Mucosa of stomach (tissue), 1 donor: ENCODE data around the gene FASTKD2.

Experiments
- H3K27me3 ChIP-seq: one replicate; pipeline ENCODE4 v1.7.0; 2013; ENCODE audit warnings: mild to moderate bottlenecking, low read length; ENCODE audit not compliant: control insufficient read depth, insufficient read depth
- H3K36me3 ChIP-seq: one replicate; pipeline ENCODE4 v1.7.0; 2013; ENCODE audit warnings: low read length; ENCODE audit not compliant: control insufficient read depth, insufficient read depth
- H3K4me1 ChIP-seq: one replicate; pipeline ENCODE4 v1.7.0; 2013; ENCODE audit warnings: mild to moderate bottlenecking, low read length; ENCODE audit not compliant: control insufficient read depth, insufficient read depth
- H3K4me3 ChIP-seq: one replicate; pipeline ENCODE4 v1.7.0; 2013; ENCODE audit warnings: low read length
- H3K9ac ChIP-seq: one replicate; pipeline ENCODE4 v1.7.0; 2013; ENCODE audit warnings: mild to moderate bottlenecking, low read length, moderate library complexity
- H3K9me3 ChIP-seq: one replicate; pipeline ENCODE4 v1.7.0; 2013; ENCODE audit warnings: mild to moderate bottlenecking, low read length, moderate library complexity; ENCODE audit not compliant: control insufficient read depth
- donor health status: Pancreatic carcinoma.

Gene FASTKD2

DNA sequence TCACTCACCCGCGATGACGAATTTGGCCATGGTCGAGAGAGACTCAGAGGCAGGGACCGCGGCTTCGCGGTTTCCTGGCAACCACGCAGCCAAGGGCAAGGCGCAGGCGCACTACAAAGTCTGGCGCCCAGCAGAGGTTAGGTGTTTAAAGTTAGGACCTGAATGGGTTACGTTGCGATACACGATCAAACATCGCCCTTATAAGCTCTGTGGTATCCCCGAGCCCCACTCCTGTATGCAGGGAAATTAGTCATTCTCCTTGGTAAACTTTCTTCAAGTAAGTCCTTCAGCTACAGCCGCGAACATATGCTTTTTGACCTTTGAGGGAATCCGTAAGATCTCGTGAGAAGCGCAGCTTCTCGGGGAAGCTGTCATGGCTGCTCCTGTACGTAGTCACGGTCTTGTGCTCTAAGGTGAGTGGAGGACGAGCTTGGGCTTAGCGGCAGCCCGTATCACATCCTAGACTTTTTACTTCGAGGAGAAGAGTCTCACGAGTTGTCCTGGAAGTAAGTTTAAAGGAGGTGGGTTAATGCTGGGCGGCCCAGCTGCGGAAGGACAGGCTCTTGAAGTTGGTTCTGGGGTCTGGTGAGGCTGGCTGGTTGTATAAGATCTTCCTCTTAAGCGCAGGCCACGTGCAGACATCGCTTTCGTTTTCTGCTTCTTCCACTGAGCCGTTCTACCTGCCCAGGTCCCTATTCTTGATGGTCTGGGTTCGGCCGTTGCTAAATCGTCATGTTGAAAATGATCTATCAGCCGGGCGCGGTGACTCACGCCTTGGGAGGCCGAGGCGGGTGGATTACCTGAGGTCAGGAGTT lies at the start of gene FASTKD2, which contains the start of gene MDH1B:
TSS of gene FASTKD2 (plus strand) at position 365 of the 815 bp plus-strand sequence. CDS start 1,088 bp downstream, outside the sequence.
TSS of gene MDH1B (minus strand) at position 87 of the 815 bp plus-strand sequence. CDS start at position 30, 57 bp downstream.
- H3K9ac ChIP-seq, result peak within 1 kb of the TSS; percentile 81
- no peaks in the 10 kb centered on the region for H3K27me3 ChIP-seq
- H3K4me3 ChIP-seq, result peak within 1 kb of the TSS; percentile 54
- no peaks in the 10 kb centered on the region for H3K9me3 ChIP-seq
- H3K36me3 ChIP-seq, result no peaks in the 10 kb centered on the region
- peaks cover 6% of the 10 kb centered on the region for H3K4me1 ChIP-seq

DNA sequence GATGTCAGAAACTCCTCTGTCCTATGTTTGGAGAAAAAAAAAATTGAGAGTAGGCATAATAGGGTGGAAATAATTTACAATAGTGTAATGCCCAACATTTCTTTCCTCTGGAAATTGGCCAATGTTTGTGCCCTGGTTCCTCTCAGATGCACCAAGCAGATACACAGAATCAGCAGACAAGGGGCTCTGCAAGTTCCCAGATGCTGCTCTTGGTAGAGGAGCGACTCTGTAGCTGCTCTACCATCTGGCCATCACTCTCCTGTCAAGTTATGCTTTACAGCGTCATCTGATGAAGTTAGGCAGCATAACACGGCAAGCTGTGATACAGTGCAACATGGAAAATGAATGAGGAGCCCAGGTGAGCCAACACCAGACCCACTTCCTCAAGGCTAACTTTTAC lies 48.8 kb upstream of the FASTKD2 start:
- Histone ChIP-seq H3K36me3 (no peaks in the 10 kb centered on the region), H3K9ac (no peak overlapping the region), H3K4me3 (no peak overlapping the region)

DNA sequence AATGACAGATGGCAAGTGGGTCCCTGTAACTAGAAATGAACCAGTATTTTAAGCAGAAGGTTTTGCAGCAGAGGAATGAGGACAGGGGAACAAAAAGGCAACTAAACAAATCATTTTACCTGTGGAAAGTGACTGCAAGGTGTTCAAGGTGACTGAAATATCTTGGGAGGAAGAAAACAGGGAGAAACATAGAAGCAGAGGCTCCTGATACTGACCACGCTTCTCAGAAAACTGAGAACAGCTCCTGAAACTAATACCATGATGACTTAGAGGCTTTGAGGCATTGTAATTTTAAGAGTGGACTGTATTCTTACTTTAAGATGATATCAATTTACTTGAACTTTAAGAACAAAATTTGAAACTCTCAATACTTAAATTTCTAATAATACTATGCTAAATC lies 47.1 kb upstream of the FASTKD2 start, which contains the start of gene DYTN:
TSS of gene DYTN (minus strand) at position 101 of the 400 bp plus-strand sequence. CDS start 117 bp downstream, outside the sequence.
- H3K4me3 ChIP-seq, result no peak within 1 kb of the TSS
- no peak within 1 kb of the TSS for H3K9ac ChIP-seq
- no peaks in the 10 kb centered on the region for H3K9me3 ChIP-seq
- no peaks in the 10 kb centered on the region for H3K36me3 ChIP-seq
- H3K4me1 ChIP-seq, result no peaks in the 10 kb centered on the region
- H3K27me3 ChIP-seq, result no peaks in the 10 kb centered on the region

More for the DNA sequence above, 48.8 kb upstream of the FASTKD2 start:
- no peaks in the 10 kb centered on the region for H3K9me3 ChIP-seq
- H3K27me3 ChIP-seq, result no peaks in the 10 kb centered on the region
- H3K4me1 ChIP-seq, result no peaks in the 10 kb centered on the region

DNA sequence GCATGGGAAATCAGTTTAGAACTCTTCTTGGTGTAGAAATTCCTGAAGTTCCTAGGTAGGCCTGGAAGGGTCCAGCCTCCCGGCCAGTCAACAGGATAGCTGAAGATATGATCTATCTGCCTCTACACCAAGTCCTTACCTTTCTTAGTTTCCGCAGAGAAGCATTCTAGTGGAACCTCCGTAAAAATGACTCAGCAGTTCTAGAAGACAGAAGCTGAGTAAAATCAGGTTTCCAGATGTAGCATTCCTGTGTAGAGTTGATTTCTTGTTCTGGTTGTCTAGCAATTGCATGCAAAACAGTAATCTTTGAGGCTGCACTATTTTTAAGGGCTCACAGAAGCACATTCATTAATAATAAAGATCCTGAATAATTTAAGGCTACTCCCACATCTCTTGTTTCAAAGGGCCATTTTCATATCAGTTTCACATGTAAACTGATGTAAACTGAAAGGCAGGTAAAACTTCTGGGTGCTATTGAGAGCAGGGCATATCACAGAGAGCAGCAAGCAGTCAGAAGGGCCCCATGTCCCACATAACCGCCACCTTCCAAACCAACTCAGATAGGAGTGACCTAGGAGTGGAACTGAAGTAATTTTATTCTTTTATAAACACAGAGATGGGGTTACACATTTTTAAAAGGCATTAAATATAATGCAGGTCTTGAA lies 44.0 kb upstream of the FASTKD2 start:
- Histone ChIP-seq H3K27me3 (no peaks in the 10 kb centered on the region), H3K4me1 (no peaks in the 10 kb centered on the region), H3K9me3 (no peaks in the 10 kb centered on the region), H3K4me3 (no peak overlapping the region), H3K36me3 (no peaks in the 10 kb centered on the region), H3K9ac (no peak overlapping the region)

DNA sequence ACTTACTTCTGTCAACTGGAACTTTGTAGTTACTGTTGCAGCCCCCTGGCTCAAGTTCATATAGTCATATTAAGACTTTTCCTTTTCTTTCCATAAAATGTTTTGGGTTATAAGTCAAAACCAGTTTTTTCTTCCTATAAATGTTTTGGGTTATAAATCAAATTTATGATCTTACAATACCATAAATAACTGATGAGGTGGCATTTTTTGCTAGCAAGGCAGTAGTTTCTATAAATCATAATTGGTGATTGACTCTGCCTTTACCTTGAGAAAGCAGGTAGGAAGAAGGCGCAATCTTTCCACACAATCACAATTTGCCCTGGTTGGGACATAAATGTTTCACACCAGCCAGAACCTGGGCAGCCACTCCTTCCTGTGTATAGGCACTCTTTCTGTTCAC lies 42.1 kb upstream of the FASTKD2 start:
- no peaks in the 10 kb centered on the region for H3K36me3 ChIP-seq
- H3K4me3 ChIP-seq, result no peak overlapping the region
- H3K4me1 ChIP-seq, result no peaks in the 10 kb centered on the region
- H3K27me3 ChIP-seq, result no peaks in the 10 kb centered on the region
- H3K9ac ChIP-seq, result no peak overlapping the region
- no peaks in the 10 kb centered on the region for H3K9me3 ChIP-seq

DNA sequence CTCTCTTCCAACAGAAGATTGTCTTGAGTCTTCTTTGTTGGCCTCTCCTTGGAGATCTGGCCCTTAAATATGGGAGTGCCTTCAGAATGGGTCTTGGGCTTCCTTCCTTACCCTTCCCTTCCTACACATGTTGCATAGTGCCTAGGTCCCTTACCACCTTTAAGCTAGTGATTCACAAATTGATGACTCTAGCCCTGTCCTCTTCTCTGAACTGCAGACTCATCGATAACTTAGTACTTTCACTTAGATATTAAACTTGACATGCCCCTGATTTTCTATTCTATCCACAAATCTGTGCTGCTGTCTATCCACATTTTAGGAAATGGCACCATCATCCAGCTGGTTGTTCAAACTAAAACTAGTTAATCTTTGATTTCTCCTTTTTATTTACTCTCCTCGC lies 38.1 kb upstream of the FASTKD2 start:
- no peaks in the 10 kb centered on the region for H3K36me3 ChIP-seq
- H3K9ac ChIP-seq, result no peak overlapping the region
- H3K27me3 ChIP-seq, result no peaks in the 10 kb centered on the region

DNA sequence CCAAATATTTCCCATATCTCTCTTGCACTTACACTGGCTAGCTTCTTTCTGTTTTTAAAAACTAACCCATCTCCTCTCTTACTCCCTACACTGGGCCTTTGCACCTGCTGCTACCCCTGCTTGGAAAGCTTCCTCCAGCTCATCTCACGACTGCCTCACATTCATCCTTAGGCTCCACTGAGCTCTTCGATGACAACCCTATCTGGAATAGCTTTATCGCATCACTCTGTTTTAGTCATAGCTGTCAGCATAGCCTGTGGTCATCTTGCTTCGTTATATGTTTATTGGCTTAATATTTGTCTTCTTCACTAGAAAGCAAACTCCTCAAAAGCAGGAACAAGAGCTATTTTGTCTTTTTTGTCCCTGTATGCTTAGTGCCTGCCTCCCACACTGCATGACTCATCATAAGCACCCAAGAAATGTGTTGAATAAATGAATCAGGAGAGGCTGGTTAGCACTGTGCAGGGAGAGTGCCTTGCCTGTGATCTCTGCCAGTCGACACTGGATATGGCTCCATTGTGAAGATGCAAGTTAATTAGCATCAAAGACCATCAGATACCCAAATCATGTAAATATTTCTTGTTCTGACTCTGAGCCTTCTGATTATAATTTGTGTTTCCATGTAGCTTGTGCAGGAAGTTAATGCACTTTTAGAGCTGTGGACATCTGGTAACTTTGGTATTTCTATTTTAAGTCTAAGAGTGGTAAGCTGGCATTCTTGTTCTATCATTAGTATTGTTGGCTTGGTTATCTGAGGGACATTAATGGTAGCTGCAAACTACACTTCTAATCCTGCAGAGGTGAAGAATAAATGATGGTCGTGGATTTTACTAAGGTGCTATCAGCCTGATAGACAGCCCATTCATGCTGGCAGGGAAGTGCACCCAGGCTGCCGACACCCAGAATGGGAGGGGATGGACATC lies 36.9 kb upstream of the FASTKD2 start:
- Histone ChIP-seq H3K4me1 (no peaks in the 10 kb centered on the region), H3K9ac (no peak overlapping the region), H3K9me3 (no peaks in the 10 kb centered on the region), H3K27me3 (no peaks in the 10 kb centered on the region), H3K4me3 (no peak overlapping the region), H3K36me3 (no peaks in the 10 kb centered on the region)

More for the DNA sequence above, 38.1 kb upstream of the FASTKD2 start:
- no peak overlapping the region for H3K4me3 ChIP-seq
- no peaks in the 10 kb centered on the region for H3K9me3 ChIP-seq
- H3K4me1 ChIP-seq, result no peaks in the 10 kb centered on the region

DNA sequence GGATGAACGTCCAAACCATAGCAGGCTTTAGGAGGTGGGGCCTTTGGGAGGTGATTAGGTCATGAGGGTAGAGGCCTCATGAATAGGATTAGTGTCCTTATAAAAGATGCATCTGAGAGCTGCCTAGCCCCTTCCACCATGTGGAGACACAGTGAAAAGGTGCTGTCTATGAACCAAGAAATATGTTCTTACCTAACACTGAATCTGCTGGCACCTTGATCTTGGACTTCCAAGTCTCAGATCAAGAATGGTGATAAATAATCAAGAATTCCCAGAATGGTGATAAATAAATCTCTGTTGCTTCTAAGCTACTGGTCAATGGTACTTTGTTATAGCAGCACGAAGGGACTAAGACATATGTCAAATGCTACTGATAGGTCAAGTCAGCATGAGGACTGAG lies 32.1 kb upstream of the FASTKD2 start:
- Histone ChIP-seq H3K27me3 (no peaks in the 10 kb centered on the region), H3K4me3 (no peak overlapping the region), H3K36me3 (no peaks in the 10 kb centered on the region), H3K9ac (no peak overlapping the region), H3K4me1 (no peaks in the 10 kb centered on the region), H3K9me3 (no peaks in the 10 kb centered on the region)

DNA sequence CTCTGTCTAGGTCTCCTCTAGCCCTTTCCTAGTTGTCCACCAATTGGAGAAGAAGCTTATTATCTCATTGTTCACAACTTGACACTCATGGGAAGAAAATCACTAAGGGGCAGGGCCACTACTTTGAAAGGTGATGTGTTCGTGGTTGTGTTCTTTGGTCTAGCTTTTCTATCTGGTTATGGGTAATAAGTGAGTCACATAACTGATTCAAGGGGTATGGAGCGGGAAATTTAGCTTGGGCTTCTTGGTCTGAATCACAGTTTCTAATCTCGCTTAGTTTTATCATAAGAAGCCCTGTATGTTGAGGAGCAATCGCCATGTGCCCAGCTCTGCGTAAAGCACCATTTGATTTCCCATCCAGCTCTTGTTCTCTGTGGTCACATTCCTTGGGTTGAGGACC lies 28.5 kb upstream of the FASTKD2 start:
- Histone ChIP-seq H3K9ac (no peak overlapping the region), H3K4me3 (no peak overlapping the region), H3K4me1 (no peaks in the 10 kb centered on the region), H3K27me3 (no peaks in the 10 kb centered on the region), H3K36me3 (no peaks in the 10 kb centered on the region), H3K9me3 (no peaks in the 10 kb centered on the region)

DNA sequence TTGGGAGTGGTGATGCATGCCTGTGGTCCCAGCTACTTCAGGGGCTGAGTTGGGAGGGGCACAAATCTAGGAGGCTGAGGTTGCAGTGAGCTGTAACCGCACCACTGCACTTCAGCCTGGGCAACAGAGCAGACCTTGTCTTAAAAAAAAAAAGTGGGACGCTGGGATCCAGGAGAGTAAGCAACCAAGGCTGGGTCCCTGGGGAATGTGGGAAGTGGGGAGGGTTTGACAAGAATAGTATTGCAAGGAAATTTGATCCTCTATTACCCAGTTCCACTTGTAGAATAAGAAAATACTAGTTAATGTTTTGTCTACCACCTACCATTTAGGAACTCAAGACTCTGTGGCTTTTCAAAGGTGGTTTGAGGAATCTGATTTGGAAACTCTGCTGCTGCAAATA lies 26.1 kb upstream of the FASTKD2 start:
- Histone ChIP-seq H3K36me3 (no peaks in the 10 kb centered on the region), H3K9me3 (no peaks in the 10 kb centered on the region), H3K4me1 (no peaks in the 10 kb centered on the region), H3K27me3 (no peaks in the 10 kb centered on the region), H3K4me3 (no peak overlapping the region), H3K9ac (no peak overlapping the region)

DNA sequence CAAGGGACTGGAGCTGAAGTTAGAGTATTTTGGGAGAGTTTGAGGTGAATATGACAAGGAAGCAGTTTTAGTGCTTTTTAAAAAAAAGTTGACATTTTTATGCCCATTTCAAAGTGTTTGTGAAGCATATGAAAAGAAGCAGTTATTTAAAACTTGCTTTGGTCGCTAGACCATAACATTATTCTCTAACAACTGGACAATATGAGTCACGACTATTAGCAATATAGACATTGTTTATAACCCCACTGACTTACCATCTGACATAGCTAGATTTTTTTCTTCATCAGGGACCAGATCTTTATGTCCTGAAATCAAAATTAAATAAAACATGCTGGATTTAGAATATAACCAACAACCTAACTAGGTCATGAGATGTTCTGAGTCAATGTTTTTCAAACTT lies 24.6 kb upstream of the FASTKD2 start:
- Histone ChIP-seq H3K9ac (no peak overlapping the region), H3K27me3 (no peaks in the 10 kb centered on the region), H3K36me3 (no peaks in the 10 kb centered on the region), H3K4me3 (no peak overlapping the region), H3K9me3 (no peaks in the 10 kb centered on the region), H3K4me1 (no peaks in the 10 kb centered on the region)
